HG02885 (cell line): ENCODE results near the gene CPAMD8.
A peak's percentile ranks its signal among the peaks of the same experiment; 100 is the strongest.

Experiments
- ATAC-seq: cut with Tn5 transposase; IDR thresholded peaks from one replicate; pipeline ENCODE4 v1.9.1; 2021; ENCODE audit warnings: mild to moderate bottlenecking; ENCODE audit not compliant: unreplicated experiment, poor library complexity

CPAMD8 gene

DNA sequence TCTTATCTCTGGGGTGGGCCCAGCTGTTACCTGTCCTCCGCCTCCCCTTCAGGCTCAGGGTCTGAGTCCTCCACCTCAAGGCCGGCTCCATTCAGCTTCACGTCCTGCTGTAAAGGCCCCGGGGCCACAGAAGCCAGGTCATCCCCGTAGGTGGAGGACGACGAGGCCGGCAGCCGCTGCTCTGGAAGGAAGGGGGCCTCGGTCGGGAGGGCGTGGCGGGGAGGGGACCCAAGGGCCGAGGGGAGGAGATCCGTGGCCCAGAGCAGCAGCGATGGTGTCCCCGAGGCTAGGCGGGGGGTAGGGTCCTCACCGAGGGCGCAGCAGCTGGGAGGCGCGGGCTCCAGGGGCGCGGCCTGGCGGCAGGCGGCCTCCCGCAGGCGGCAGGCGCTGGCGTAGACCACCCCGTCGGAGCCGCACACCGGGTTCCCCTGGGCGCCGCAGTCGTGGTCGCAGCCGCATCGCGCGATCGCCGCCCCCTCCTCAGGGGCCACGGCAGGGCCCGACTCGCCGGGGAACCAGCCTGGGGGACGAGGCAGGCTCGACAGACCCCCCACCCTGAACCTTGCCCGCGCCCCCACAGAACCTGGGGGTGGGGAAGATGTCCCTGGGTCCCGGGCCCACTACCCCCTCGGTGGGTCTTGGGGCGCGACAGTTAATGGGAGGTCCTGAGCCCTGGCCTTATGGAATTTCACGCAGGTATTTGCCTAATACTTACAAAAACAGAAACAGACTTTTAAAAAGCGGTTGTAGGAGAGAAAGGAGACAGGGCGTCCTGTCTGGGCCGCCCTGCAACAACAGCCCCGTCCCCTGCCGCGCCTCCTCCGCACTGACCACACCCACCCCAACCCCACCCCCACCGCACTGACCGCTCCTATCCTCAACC is 130.2 kb downstream of the CPAMD8 start:
- ATAC-seq, result peak; percentile 40

GRCh38 chr19:16895467-16896145 is 131.0 kb downstream of the CPAMD8 start:
- no peak for ATAC-seq

DNA sequence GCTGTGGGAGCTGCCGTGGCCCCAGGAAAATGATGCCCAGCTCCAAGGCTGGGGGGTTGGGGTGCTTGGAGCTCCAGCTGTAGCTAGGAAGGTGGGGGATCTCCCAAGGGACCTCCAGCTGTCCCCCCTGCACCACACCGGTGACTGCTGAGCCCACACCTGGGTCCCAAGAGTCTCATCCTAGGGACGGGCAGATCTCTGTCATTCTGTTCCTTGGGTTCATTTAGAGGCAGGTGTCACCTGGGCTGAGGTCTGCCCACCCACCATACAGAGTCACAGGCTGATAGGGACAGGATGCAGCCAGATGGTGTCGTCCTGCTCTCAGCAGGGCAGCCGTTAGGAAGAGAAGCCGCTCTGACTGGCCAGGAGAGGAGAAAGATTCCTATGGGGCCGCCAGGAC is 132.5 kb downstream of the CPAMD8 start:
- ATAC-seq, result no peak

- no peak for ATAC-seq
Measured at GRCh38 chr19:16893686-16893989, 133.0 kb downstream of the CPAMD8 start.

DNA sequence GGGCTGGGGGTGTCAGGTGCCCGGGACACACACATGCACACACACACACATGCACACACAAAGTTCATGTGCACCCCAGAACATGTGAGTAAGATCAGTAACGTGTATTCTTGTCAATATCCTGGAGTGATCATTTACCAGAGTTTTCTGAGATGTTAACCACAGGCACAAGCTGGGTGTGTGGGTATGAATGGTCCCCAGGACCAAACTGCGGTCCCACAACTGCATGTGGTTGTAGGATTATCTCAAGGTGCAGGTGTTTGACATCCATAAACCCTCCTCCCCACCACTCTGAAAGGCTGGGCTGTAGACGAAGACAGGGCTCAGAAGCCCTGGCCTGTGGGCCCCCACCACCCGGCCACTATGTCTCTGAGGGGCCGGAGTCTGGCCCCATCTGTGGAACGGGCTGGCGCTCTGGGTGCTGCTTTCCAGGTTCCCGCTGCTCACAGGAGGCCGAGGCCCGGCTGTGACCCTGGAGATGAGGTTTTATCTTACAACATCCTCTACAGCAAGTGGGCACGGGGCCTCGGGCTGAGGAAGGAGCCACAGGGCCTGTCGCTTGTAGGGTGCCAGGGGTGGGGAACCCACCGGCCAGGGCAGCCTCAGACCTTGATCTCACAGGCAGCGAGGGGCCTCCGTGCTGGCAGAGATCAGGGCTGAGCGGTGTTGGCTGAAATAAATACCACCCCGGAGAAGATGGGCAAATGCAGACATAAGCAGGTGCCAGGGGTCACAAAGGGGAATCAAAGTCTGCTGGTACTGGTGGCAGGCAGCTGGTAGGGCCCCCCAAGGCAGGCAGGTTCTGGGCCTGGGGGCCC is 133.5 kb downstream of the CPAMD8 start:
- ATAC-seq, result no peak

DNA sequence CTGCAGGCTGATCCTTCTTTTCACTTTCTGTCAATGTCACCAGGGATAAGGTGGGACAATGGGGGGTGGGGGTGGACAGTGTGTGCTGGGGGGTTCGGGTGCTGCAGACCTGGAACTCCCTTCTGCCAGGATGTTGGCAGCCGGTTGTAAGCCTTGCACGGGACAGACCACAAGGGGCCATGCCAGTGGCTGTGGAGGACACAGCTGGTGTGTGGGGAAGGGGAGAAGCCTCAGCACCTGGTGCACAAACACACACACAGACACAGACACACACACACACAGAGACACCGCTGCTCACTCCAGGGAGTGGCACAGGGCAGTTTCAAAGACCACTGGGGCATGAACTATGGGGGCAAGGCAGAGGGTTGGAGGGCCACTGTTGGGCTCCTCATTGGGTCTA is 134.2 kb downstream of the CPAMD8 start:
- no peak for ATAC-seq

- ATAC-seq, result no peak
Measured at GRCh38 chr19:16891696-16892382, 134.8 kb downstream of the CPAMD8 start.

GRCh38 chr19:16890461-16891184 is 136.0 kb downstream of the CPAMD8 start:
- no peak for ATAC-seq

DNA sequence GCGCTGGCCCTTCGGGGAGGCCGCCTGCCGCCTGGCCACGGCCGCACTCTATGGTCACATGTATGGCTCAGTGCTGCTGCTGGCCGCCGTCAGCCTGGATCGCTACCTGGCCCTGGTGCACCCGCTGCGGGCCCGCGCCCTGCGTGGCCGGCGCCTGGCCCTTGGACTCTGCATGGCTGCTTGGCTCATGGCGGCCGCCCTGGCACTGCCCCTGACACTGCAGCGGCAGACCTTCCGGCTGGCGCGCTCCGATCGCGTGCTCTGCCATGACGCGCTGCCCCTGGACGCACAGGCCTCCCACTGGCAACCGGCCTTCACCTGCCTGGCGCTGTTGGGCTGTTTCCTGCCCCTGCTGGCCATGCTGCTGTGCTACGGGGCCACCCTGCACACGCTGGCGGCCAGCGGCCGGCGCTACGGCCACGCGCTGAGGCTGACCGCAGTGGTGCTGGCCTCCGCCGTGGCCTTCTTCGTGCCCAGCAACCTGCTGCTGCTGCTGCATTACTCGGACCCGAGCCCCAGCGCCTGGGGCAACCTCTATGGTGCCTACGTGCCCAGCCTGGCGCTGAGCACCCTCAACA is 136.6 kb downstream of the CPAMD8 start:
- no peak for ATAC-seq

GRCh38 chr19:16889366-16889882 is 137.2 kb downstream of the CPAMD8 start:
- no peak for ATAC-seq

- ATAC-seq, result no peak
Measured at GRCh38 chr19:16888629-16889365, 137.8 kb downstream of the CPAMD8 start, which contains the start of gene F2RL3. TSS of gene F2RL3 (plus strand) at chr19:16888999. CDS start at chr19:16889190, 191 bp downstream.

GRCh38 chr19:16887353-16888265 is 139.0 kb downstream of the CPAMD8 start:
- ATAC-seq, result no peak

GRCh38 chr19:16886305-16886880 is 140.2 kb downstream of the CPAMD8 start:
- no peak for ATAC-seq

DNA sequence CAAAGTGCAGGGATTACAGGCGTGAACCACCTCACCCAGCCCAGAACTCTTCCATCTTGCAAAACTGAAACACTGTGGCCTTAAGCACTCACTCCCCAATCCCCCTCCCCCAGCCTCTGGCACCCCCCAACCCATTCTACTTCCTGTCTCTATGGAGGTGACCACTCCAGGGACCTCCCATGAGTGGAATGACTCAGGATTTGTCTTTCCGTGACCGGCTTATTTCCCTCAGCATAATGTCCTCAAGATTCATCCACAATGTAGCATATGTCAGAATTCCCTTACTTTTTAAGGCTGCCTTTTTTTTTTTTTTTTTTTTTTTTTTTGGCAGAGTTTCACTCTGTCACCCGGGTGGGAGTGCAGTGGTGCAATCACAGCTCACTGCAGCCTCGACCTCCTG is 141.4 kb downstream of the CPAMD8 start:
- no peak for ATAC-seq

DNA sequence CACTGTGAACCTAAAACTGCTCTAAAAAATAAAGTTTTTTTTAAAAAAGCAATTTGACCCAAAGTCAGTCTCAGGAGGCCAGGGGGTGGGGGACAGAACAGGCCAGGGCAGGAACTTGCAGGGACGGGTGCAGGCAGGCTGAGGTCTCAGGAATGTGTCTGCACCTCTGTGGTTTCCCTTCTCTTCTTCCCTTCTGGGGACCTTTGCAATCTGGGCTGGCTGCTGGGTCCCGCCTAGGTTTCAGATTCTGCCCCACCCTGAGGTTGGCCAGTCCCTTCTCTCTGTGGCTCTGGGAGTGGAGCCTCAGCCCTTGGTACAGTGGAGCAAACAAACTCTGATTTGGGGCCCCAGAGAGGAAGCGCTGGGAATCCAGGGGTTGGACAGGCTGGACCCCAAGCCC is 143.1 kb downstream of the CPAMD8 start:
- no peak for ATAC-seq

DNA sequence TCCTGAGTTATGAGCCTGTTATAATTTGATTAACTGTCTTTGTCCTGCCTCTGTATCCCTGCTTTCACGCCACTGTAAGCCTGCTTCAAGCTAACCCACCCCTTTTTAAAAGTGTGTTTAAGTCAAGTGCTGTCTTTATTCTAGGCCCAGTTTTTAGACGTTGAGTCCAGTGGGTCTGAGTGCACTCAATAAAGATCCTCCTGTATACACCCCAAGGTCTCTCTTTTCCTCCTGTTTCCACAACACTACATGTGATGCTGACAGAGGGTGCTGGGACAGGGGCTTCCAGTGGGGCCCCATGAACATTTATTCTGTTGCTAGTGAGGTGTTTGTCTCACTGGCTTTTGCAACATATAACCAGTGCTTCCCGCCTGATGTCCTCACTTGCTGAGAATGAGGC is 144.5 kb downstream of the CPAMD8 start:
- no peak for ATAC-seq

GRCh38 chr19:16880884-16881554 is 145.6 kb downstream of the CPAMD8 start:
- no peak for ATAC-seq
